AG09319 (cell line): ENCODE results near the gene SLC1A7.

Experiments used
- DNase-seq: peaks from one replicate; pipeline ENCODE4 v3.0.0-alpha.2; 2010; ENCODE audit warnings: low read depth; ENCODE audit errors: extremely low read depth
- CTCF ChIP-seq: IDR thresholded peaks from 2 replicates; pipeline ENCODE4 v1.5.1; 2011; ENCODE audit warnings: low read depth, mild to moderate bottlenecking, inconsistent platforms, low read length, moderate library complexity

The SLC1A7 gene

GRCh38 chr1:53043271-53043670 lies 99.2 kb downstream of the SLC1A7 start:
- peak; percentile 75 for DNase-seq
- TF ChIP-seq CTCF: no peak

- TF ChIP-seq CTCF: no peak
- no peak for DNase-seq
Observed at GRCh38 chr1:53038566-53038965, 103.9 kb downstream of the SLC1A7 start.
